A673 (cell line): Measurements from ENCODE around the gene GYS1. TPM values are rescaled to one million over a fixed set of nuclear protein-coding genes. Genes with fewer than 3 reads are reported as not detected.

ENCODE experiments used
- BruUV-seq: library from RNA; stranded (reverse); fragments of 400-500 nt; replicated peaks from 2 replicates; lab custom pipeline; 2021; lab: Mats Ljungman, UMichigan
- CTCF ChIA-PET: fragments of 300-600 bp; sonication (Branson Sonifier 250); formaldehyde crosslinking; loops from one replicate; lab custom pipeline; 2022; ENCODE audit warnings: antibody characterized with exemption; lab: Charles Lee
- POLR2A ChIA-PET: fragments of 300-600 bp; sonication (Branson Sonifier 250); formaldehyde crosslinking; loops from one replicate; lab custom pipeline; 2022; ENCODE audit warnings: antibody characterized with exemption; ENCODE audit not compliant: low non-redundant PET; lab: Charles Lee
- DNase-seq: peaks from one replicate; pipeline ENCODE4 v3.0.0-alpha.2; 2015; ENCODE audit warnings: low spot score
- H3K27ac ChIP-seq: fragments of 200-600 bp; sonication (generic); 2 replicates; pipeline ENCODE4 v1.5.1; 2016; ENCODE audit warnings: mixed run types, low read depth, mild to moderate bottlenecking, mixed read lengths, antibody characterized with exemption, low read length; ENCODE audit not compliant: poor library complexity, severe bottlenecking
- H3K27me3 ChIP-seq: fragments of 200-600 bp; sonication (generic); replicated peaks from 2 replicates; pipeline ENCODE4 v1.6.1; 2017; ENCODE audit warnings: mixed run types, low read depth, mild to moderate bottlenecking, mixed read lengths, antibody characterized with exemption, low read length; ENCODE audit not compliant: insufficient read depth, poor library complexity
- H3K36me3 ChIP-seq: fragments of 200-600 bp; sonication (generic); 2 replicates; pipeline ENCODE4 v1.6.1; 2016; ENCODE audit warnings: mixed run types, mild to moderate bottlenecking, mixed read lengths, antibody characterized with exemption, low read length; ENCODE audit not compliant: insufficient read depth, poor library complexity, severe bottlenecking
- H3K4me1 ChIP-seq: fragments of 200-600 bp; sonication (generic); 2 replicates; pipeline ENCODE4 v1.6.1; 2017; ENCODE audit warnings: mixed run types, mild to moderate bottlenecking, mixed read lengths, antibody characterized with exemption, low read length; ENCODE audit not compliant: insufficient read depth, poor library complexity, severe bottlenecking
- H3K4me3 ChIP-seq: fragments of 200-600 bp; sonication (generic); 2 replicates; pipeline ENCODE4 v1.5.1; 2016; ENCODE audit warnings: low read depth, mixed run types, mild to moderate bottlenecking, mixed read lengths, low read length; ENCODE audit not compliant: poor library complexity, severe bottlenecking
- H3K9me3 ChIP-seq: fragments of 200-600 bp; sonication (generic); 2 replicates; pipeline ENCODE4 v1.6.1; 2016; ENCODE audit warnings: mixed run types, low read depth, mild to moderate bottlenecking, mixed read lengths, antibody characterized with exemption, low read length; ENCODE audit not compliant: poor library complexity, severe bottlenecking
- CTCF ChIP-seq: fragments of 300-800, 200-600 bp; sonication (generic); conservative IDR thresholded peaks from 2 replicates; pipeline ENCODE4 v1.5.1; 2017; ENCODE audit warnings: low read depth, mild to moderate bottlenecking, antibody characterized with exemption, low read length, moderate library complexity, mixed read lengths
- EZH2 ChIP-seq: fragments of 200-600 bp; sonication (generic); IDR thresholded peaks from 2 replicates; pipeline ENCODE4 v1.6.1; 2017; ENCODE audit warnings: borderline replicate concordance, low read depth, mild to moderate bottlenecking, mixed read lengths, antibody characterized with exemption, low read length; ENCODE audit not compliant: poor library complexity, severe bottlenecking
- intact Hi-C: fragments of 100-400 bp; cut with micrococcal nuclease; formaldehyde crosslinking; loops from one replicate; pipeline ENCODE4 v1.10.0; 2022; ENCODE audit not compliant: unreplicated experiment
- total RNA-seq: library from RNA; stranded (reverse); gene quantifications from 2 replicates; pipeline ENCODE4 v1.2.3, GENCODE V29; 2021

Gene GYS1
- total RNA-seq, 1 experiment from 2014 or later, result 57.0 TPM

GRCh38 chr19:48970923-48971395 is 22.1 kb downstream of the GYS1 start:
- intact Hi-C loops, result loop anchor here (2.0 kb wide), 1 partner anchor 182 kb away; no protein-coding TSS in a partner anchor
- no TSS peak for BruUV-seq
- no peak overlapping the region for H3K27ac ChIP-seq
- ChIA-PET CTCF (interaction anchor here (0.5 to 1.7 kb wide), 19 partner anchors 13 to 465 kb away, joined by 3 to 32 read pairs (median 5); partner anchors contain the start of genes CA11, GYS1, HSD17B14 and NUCB1), POLR2A (interaction anchor here (0.6 kb wide), 1 partner anchor 184 kb away, joined by 11 read pairs; no protein-coding TSS in a partner anchor)
- peaks cover 29% of the 10 kb centered on the region for H3K4me1 ChIP-seq
- H3K9me3 ChIP-seq, result no peaks in the 10 kb centered on the region
- DNase-seq, result peak; percentile 92
- H3K36me3 ChIP-seq, result peaks cover 35% of the 10 kb centered on the region
- H3K4me3 ChIP-seq, result no peak overlapping the region
- TF ChIP-seq CTCF, result peak; percentile 96
- TF ChIP-seq EZH2, result no peak
- H3K27me3 ChIP-seq, result no peaks in the 10 kb centered on the region

- Histone ChIP-seq H3K27me3 (no peaks in the 10 kb centered on the region), H3K9me3 (no peaks in the 10 kb centered on the region), H3K36me3 (peaks cover 36% of the 10 kb centered on the region), H3K27ac (no peak overlapping the region), H3K4me3 (no peak overlapping the region), H3K4me1 (peaks cover 29% of the 10 kb centered on the region)
- intact Hi-C loops, result loop anchor here (2.0 kb wide), 1 partner anchor 181 kb away; no protein-coding TSS in a partner anchor
- ChIA-PET CTCF (interaction anchor here (0.5 to 1.7 kb wide), 18 partner anchors 13 to 464 kb away, joined by 3 to 32 read pairs (median 5); partner anchors contain the start of genes CA11, GYS1, HSD17B14 and NUCB1), POLR2A (interaction anchor here (0.6 kb wide), 2 partner anchors 183 to 456 kb away, joined by 3 to 11 read pairs; no protein-coding TSS in a partner anchor)
- no peak for DNase-seq
- TF ChIP-seq CTCF, result no peak
- no peak for TF ChIP-seq EZH2
- BruUV-seq, result no TSS peak
Observed at GRCh38 chr19:48970139-48970766, 22.9 kb downstream of the GYS1 start.

GRCh38 chr19:48969276-48970138 is 23.6 kb downstream of the GYS1 start:
- peaks cover 32% of the 10 kb centered on the region for H3K4me1 ChIP-seq
- ChIA-PET POLR2A (interaction anchor here (0.6 kb wide), 1 partner anchor 456 kb away, joined by 3 read pairs; no protein-coding TSS in a partner anchor), CTCF (interaction anchor here (1.1 to 1.7 kb wide), 4 partner anchors 24 to 324 kb away, joined by 7 to 22 read pairs (median 10); partner anchors contain the start of genes CA11, GYS1, NUCB1 and RUVBL2)
- DNase-seq, result peak; percentile 94
- BruUV-seq, result no TSS peak
- no peaks in the 10 kb centered on the region for H3K9me3 ChIP-seq
- TF ChIP-seq CTCF (no peak), EZH2 (no peak)
- H3K27me3 ChIP-seq, result no peaks in the 10 kb centered on the region
- no peak overlapping the region for H3K4me3 ChIP-seq
- no peak overlapping the region for H3K27ac ChIP-seq
- H3K36me3 ChIP-seq, result peaks cover 34% of the 10 kb centered on the region
- intact Hi-C loops, result loop anchor here (2.0 to 10.0 kb wide), 3 partner anchors 95 to 325 kb away; partner anchors contain the start of genes CA11 and PPP1R15A
